Measurements from ENCODE around the gene KLF16.

Gene KLF16

DNA sequence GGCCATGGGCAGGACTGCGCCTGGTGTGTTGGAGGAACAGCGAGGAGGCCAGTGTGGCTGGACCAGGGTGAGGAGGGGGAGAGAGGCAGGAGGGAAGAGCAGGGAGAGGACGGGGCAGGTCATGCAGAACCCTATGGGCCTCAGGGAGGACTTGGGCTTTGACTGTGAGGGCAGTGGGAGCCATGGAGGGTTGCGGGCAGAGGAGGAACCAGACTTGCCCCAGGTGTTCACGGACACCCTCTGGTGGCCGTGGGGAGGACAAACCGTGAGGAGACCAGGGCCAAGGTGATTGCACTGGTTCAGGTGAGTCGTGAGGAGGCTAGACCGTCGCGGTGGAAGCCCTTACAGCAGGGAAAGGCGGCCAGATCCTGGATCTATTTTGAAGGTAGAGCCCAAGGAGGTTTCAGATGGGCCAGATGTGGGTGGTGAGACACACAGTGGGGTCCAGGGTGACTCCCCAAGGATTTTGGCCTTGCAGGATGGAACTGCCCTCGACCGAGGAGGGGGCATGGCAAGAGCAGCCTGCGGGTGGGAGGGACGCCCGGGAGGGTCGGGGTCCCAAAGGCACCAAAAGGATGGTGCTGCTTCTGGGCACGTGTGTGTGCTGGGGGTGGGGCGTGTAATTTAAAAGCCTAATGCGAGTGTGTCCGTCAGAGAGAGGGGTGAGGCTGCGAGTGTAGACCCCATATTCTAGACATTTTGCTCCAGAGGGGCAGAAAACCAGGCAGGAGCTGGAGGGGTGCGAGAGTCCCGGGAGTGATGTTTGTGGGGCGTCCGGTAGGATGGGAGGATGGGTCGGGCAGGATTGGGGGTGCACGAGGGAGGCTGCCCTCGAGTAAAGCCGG is 12.3 kb downstream of the KLF16 start:
- no peak overlapping the region for H3K27ac ChIP-seq (ENCODE audit: low read length)
- no peaks in the 10 kb centered on the region for H3K27me3 ChIP-seq (ENCODE audit: insufficient read depth, low read length)
- H3K36me3 ChIP-seq (ENCODE audit: insufficient read depth, low read depth, low read length), result no peaks in the 10 kb centered on the region
- no peak overlapping the region for H3K4me3 ChIP-seq (ENCODE audit: low read length)
- H3K9me3 ChIP-seq (ENCODE audit: insufficient read depth, low read depth, low read length), result no peaks in the 10 kb centered on the region
- no peak overlapping the region for H3K9ac ChIP-seq (ENCODE audit: low read depth, low read length)
- H3K4me1 ChIP-seq (ENCODE audit: insufficient read depth, low read length), result peaks cover 14% of the 10 kb centered on the region

DNA sequence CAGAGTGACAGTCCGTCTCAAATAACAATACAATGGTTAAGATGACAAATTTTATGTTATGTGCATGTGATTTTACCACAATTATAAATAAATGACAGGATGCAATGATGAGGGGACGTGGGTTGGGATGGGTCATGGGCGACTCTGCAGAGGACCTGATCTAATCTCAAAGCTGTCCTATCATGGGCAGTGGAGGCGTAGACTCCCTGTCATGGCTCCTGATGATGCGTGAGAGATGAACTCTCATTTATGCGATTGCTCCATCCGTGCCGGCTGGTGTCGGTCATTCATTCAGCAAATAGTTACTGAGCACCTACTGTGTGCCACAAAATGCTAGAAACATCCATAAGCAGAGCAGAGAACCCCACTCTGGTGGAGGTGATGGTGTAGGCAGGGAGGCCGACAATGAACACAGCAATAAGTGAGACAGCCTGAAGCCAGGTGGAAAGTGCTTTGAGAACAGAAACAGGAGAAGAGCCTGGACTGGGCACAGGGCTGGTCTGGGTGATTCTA is 13.4 kb downstream of the KLF16 start:
- peaks cover 7% of the 10 kb centered on the region; the same call in 1 of the 2 replicates for H3K4me1 ChIP-seq (ENCODE audit: insufficient read depth, low read length)
- no peak overlapping the region for H3K27ac ChIP-seq (ENCODE audit: low read length)
- H3K27me3 ChIP-seq (ENCODE audit: insufficient read depth, low read length), result no peaks in the 10 kb centered on the region
- H3K36me3 ChIP-seq (ENCODE audit: insufficient read depth, low read depth, low read length), result no peaks in the 10 kb centered on the region
- H3K9ac ChIP-seq (ENCODE audit: low read depth, low read length), result no peak overlapping the region
- no peak overlapping the region for H3K4me3 ChIP-seq (ENCODE audit: low read length)
- no peaks in the 10 kb centered on the region for H3K9me3 ChIP-seq (ENCODE audit: insufficient read depth, low read depth, low read length)

DNA sequence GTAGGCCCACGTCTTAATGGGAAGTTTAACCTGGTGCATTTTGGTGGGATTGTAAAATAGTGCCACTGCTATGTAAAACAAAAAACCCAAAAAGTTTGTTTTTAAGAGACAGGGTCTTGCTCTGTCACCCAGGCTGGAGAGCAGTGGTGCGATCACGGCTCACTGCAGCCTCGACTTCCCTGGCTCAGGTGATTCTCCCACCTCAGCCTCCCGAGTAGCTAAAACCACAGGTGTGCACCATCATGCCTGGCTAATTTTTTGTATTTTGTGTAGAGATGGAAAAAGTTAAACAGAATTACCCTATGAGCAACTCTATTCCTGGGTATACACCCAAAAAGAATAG is 14.3 kb downstream of the KLF16 start:
- H3K9ac ChIP-seq (ENCODE audit: low read depth, low read length), result peak overlapping the region; percentile 90; the same call in 1 of the 2 replicates
- H3K9me3 ChIP-seq (ENCODE audit: insufficient read depth, low read depth, low read length), result no peaks in the 10 kb centered on the region
- H3K27me3 ChIP-seq (ENCODE audit: insufficient read depth, low read length), result no peaks in the 10 kb centered on the region
- no peaks in the 10 kb centered on the region for H3K36me3 ChIP-seq (ENCODE audit: insufficient read depth, low read depth, low read length)
- H3K4me1 ChIP-seq (ENCODE audit: insufficient read depth, low read length), result peaks cover 3% of the 10 kb centered on the region; the same call in 1 of the 2 replicates
- H3K27ac ChIP-seq (ENCODE audit: low read length), result no peak overlapping the region
- H3K4me3 ChIP-seq (ENCODE audit: low read length), result peak overlapping the region; percentile 95; the same call in 1 of the 2 replicates

DNA sequence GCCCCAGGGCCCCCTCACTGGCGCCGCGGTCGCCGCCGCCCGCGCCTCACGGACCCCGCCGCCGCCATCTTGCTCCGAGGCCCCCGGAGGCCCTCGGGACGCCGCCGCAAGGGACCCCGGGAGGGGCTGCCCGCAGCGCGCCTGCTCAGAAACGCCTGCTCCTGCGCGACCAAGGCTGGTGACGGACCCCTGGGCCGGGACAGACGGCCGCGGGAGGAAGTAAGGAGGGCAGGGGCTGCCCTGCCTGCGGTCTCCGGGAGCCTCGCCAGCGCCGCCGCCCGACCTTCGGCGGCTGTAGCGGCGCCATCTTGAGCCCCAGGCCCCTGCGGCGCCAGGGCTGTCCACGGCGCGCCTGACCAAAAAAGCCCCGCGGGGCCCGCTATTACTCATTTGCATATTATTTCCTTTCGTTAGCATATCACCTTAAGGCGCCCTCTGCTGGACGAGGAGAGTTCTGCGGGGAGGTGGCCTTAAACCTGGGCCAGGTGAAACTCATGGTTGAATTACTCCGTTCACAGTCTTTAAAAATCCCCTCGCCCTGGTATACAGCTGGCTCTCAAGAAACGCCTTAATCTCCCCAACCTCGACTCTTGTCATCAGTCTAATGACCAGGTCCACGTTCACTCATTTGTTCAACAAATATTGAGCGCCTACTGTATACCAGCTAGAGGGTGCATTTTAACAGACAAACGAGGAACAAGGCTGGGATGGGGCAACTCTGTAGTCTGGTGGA is 14.8 kb downstream of the KLF16 start, which contains the start of gene REXO1:
Gene REXO1, minus strand, starts transcription at position 85 of the 733 bp plus-strand sequence. CDS start 125 bp downstream, outside the sequence.
- Histone ChIP-seq H3K9me3 (ENCODE audit: insufficient read depth, low read depth, low read length) (no peaks in the 10 kb centered on the region), H3K36me3 (ENCODE audit: insufficient read depth, low read depth, low read length) (no peaks in the 10 kb centered on the region), H3K9ac (ENCODE audit: low read depth, low read length) (peak within 1 kb of the TSS; percentile 90), H3K4me1 (ENCODE audit: insufficient read depth, low read length) (peaks cover 3% of the 10 kb centered on the region; the same call in 1 of the 2 replicates), H3K27me3 (ENCODE audit: insufficient read depth, low read length) (no peaks in the 10 kb centered on the region), H3K4me3 (ENCODE audit: low read length) (peak within 1 kb of the TSS; percentile 95), H3K27ac (ENCODE audit: low read length) (peak within 1 kb of the TSS; percentile 81)

DNA sequence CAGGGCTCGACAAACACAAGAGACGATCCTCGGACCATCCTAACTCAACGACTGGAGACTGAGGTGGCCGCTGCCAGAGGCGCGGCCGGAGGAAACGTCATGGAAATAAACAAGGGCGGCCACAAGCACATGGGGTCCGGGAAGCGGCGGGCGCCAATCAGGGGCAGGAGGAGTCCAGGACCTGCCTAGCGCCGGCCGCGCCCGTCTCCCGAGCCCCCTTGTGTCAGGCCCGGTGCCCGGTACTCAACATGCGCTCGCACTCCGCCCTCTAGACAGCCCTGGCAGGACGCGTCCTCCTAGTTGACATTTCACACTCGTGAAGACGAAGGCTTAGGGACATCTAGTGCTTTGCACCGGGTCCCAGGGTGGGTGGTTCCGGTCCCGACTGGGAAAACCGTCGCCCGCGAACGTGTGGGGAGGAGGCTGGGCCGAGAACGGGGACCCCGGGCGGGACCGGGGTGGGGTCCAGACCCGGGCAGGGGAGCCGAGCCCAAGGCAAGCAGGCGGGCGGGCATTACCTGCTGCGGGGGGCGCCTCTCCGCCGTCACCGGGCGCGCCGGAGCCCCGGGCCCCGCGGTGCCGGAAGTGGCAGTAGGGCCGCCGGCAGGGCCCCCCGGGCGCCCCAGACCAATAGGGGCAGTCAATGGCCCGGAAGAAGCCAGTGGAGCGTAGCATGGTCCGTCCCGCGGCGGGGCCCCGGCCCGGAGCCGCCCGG is 15.5 kb downstream of the KLF16 start:
- Histone ChIP-seq H3K9ac (ENCODE audit: low read depth, low read length) (peak overlapping the region; percentile 90), H3K4me3 (ENCODE audit: low read length) (peak overlapping the region; percentile 95), H3K27ac (ENCODE audit: low read length) (peak overlapping the region; percentile 22), H3K36me3 (ENCODE audit: insufficient read depth, low read depth, low read length) (no peaks in the 10 kb centered on the region), H3K27me3 (ENCODE audit: insufficient read depth, low read length) (no peaks in the 10 kb centered on the region), H3K9me3 (ENCODE audit: insufficient read depth, low read depth, low read length) (no peaks in the 10 kb centered on the region), H3K4me1 (ENCODE audit: insufficient read depth, low read length) (peaks cover 3% of the 10 kb centered on the region; the same call in 1 of the 2 replicates)

DNA sequence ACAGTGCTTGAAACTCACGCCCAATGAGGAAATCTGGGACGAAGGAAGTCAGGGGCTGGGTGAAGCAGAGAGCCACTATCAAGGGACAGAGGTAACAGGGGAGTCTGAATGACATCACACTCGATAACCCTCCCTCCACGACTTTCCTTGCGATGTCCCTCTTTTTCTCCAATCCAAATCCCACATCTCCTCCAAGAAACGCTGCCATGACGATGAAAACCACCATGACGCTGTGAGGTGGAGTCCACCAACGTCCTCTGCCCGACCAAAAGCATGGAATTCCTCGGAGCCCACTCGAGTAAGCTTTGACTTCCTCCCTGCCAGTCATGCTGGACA is 16.1 kb downstream of the KLF16 start:
- Histone ChIP-seq H3K36me3 (ENCODE audit: insufficient read depth, low read depth, low read length) (no peaks in the 10 kb centered on the region), H3K27me3 (ENCODE audit: insufficient read depth, low read length) (no peaks in the 10 kb centered on the region), H3K9me3 (ENCODE audit: insufficient read depth, low read depth, low read length) (no peaks in the 10 kb centered on the region), H3K4me1 (ENCODE audit: insufficient read depth, low read length) (peaks cover 3% of the 10 kb centered on the region; the same call in 1 of the 2 replicates), H3K9ac (ENCODE audit: low read depth, low read length) (peak overlapping the region; percentile 90; the same call in 1 of the 2 replicates), H3K4me3 (ENCODE audit: low read length) (peak overlapping the region; percentile 95), H3K27ac (ENCODE audit: low read length) (no peak overlapping the region)

DNA sequence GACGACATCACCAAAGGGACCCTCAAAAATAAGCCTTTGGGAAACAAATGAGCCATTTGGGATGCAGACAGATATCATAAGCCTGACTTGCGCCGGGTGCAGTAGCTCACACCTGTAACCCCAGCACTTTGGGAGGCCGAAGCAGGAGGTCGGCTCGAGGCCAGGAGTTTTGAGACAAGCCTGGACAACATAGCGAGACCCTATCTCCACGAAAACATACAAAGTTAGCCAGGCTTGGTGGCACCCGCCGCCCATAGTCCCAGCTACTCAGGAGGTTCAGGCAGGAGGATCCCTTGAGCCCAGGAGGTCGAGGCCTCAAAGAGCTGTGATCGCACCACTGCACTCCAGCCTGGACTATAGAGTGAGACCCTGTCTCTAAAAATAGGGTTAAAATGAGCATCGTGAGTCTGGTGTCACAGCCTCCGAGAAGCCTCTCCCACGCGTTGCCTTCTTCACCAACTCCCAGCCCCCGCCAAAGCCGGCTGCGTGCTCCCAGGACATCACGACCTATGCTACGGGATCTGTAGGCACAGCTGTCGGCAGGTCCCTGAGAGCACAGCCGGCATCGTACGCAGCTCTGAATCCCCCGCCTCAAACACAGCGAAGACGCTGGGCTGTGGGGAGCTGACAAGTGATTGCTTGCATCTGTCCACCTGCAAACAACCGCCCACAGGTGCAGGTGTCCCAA is 16.7 kb downstream of the KLF16 start:
- Histone ChIP-seq H3K4me3 (ENCODE audit: low read length) (peak overlapping the region; percentile 95), H3K4me1 (ENCODE audit: insufficient read depth, low read length) (peaks cover 3% of the 10 kb centered on the region; the same call in 1 of the 2 replicates), H3K27ac (ENCODE audit: low read length) (no peak overlapping the region)

DNA sequence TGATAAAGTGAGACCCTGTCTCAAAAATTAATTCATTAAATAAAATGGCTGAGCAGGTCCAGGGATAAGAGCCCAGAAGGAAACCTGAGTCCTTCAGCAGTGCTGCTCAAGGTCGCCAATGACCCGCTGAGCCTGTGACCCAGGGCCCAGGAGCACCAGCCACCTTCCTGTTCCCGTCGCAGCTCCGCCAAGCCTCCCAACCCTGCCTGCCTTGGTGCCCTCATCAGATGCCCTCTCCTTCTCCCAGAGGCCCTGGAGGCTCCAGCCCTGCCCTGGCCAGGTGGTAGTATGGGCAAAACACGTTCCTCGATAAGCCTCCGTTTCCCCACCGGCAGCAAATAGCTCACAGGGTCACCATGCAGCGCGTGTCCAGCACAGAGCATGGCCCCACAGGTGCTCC is 17.7 kb downstream of the KLF16 start:
- H3K27me3 ChIP-seq (ENCODE audit: insufficient read depth, low read length), result no peaks in the 10 kb centered on the region

More for the DNA sequence above, 16.7 kb downstream of the KLF16 start:
- H3K9me3 ChIP-seq (ENCODE audit: insufficient read depth, low read depth, low read length), result no peaks in the 10 kb centered on the region
- no peaks in the 10 kb centered on the region for H3K27me3 ChIP-seq (ENCODE audit: insufficient read depth, low read length)
- H3K9ac ChIP-seq (ENCODE audit: low read depth, low read length), result peak overlapping the region; percentile 90; the same call in 1 of the 2 replicates
- H3K36me3 ChIP-seq (ENCODE audit: insufficient read depth, low read depth, low read length), result no peaks in the 10 kb centered on the region

DNA sequence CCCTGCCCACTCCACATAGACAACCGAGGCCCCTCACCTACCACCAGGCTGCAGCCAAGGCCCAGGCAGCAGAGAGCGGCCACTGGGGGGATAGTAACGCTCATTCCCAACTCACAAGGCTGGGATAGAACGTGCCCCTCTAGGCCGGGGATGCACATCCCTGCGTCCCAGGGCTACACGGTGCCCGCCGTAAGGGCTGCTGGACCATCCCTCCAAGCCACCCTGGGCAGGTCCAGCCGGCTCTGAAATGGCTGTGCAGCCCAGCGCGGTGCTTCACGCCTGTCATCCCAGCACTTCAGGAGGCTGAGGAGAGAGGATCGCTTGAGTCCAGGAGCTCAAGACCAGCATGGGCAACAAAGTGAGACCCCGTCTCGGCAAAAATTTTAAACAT is 18.3 kb downstream of the KLF16 start:
- Histone ChIP-seq H3K9me3 (ENCODE audit: insufficient read depth, low read depth, low read length) (no peaks in the 10 kb centered on the region), H3K4me1 (ENCODE audit: insufficient read depth, low read length) (peaks cover 3% of the 10 kb centered on the region; the same call in 1 of the 2 replicates), H3K27me3 (ENCODE audit: insufficient read depth, low read length) (no peaks in the 10 kb centered on the region), H3K27ac (ENCODE audit: low read length) (no peak overlapping the region), H3K36me3 (ENCODE audit: insufficient read depth, low read depth, low read length) (no peaks in the 10 kb centered on the region), H3K9ac (ENCODE audit: low read depth, low read length) (no peak overlapping the region), H3K4me3 (ENCODE audit: low read length) (no peak overlapping the region)

More for the DNA sequence above, 17.7 kb downstream of the KLF16 start:
- no peaks in the 10 kb centered on the region for H3K9me3 ChIP-seq (ENCODE audit: insufficient read depth, low read depth, low read length)
- H3K4me1 ChIP-seq (ENCODE audit: insufficient read depth, low read length), result peaks cover 3% of the 10 kb centered on the region; the same call in 1 of the 2 replicates
- H3K36me3 ChIP-seq (ENCODE audit: insufficient read depth, low read depth, low read length), result no peaks in the 10 kb centered on the region
- H3K27ac ChIP-seq (ENCODE audit: low read length), result no peak overlapping the region
- no peak overlapping the region for H3K9ac ChIP-seq (ENCODE audit: low read depth, low read length)
- no peak overlapping the region for H3K4me3 ChIP-seq (ENCODE audit: low read length)

DNA sequence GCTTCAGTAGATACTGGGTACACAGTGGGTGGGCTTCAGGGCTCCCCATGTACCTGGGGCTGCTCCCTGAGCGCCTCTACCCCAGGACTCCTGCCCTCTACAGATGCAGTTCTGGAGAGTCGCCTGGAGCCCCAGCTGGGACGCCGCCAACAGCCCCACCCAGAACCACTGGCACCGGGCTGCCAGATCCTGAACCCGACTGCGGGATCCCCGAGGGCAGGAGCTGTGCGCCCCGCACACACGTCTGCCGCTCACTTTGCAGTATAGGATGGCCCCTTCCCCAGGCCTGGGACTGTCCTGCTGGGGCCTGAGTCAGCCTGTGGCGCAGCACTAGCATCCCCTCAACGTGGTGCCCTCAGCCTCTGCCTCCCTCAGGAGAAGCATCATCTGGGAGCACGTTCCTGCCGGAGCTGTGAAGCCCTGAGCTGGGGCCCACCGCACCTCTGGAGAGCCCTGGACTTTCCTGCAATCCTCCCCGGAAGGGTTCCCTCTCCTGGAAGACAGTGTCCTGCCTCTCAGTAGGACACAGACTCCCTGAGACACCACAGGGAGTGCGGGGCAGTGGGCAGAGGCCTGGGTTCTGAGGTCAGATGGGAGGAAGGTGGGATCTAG is 18.8 kb downstream of the KLF16 start:
- no peak overlapping the region for H3K27ac ChIP-seq (ENCODE audit: low read length)
- no peaks in the 10 kb centered on the region for H3K9me3 ChIP-seq (ENCODE audit: insufficient read depth, low read depth, low read length)
- no peaks in the 10 kb centered on the region for H3K27me3 ChIP-seq (ENCODE audit: insufficient read depth, low read length)

More for the DNA sequence above, 18.8 kb downstream of the KLF16 start:
- Histone ChIP-seq H3K4me3 (ENCODE audit: low read length) (no peak overlapping the region), H3K4me1 (ENCODE audit: insufficient read depth, low read length) (peaks cover 3% of the 10 kb centered on the region; the same call in 1 of the 2 replicates), H3K36me3 (ENCODE audit: insufficient read depth, low read depth, low read length) (no peaks in the 10 kb centered on the region), H3K9ac (ENCODE audit: low read depth, low read length) (no peak overlapping the region)

Measured in iPS-20b (cell line).